ENCODE data around the gene TMEM131.

Gene TMEM131

GRCh38 chr2:97752342-97753334 lies 243.1 kb downstream of the TMEM131 start:
- no peak overlapping the region for H3K27ac ChIP-seq
- TF ChIP-seq ZFX (IDR thresholded peaks at IDR 0.05) = no peak
- no peak for TF ChIP-seq CTCF (conservative IDR thresholded peaks at IDR 0.05)

GRCh38 chr2:97751752-97752151 lies 244.0 kb downstream of the TMEM131 start:
- H3K27ac ChIP-seq = no peak overlapping the region
- no peak for TF ChIP-seq CTCF (conservative IDR thresholded peaks at IDR 0.05)
- TF ChIP-seq ZFX (IDR thresholded peaks at IDR 0.05) = no peak

- TF ChIP-seq CTCF (conservative IDR thresholded peaks at IDR 0.05) (no peak), ZFX (IDR thresholded peaks at IDR 0.05) (no peak)
- no peak overlapping the region for H3K27ac ChIP-seq
These were observed 245.7 kb downstream of the TMEM131 start for GRCh38 chr2:97750017-97750416.

- no peak for TF ChIP-seq CTCF (conservative IDR thresholded peaks at IDR 0.05)
- TF ChIP-seq ZFX (IDR thresholded peaks at IDR 0.05) = no peak
- no peak overlapping the region for H3K27ac ChIP-seq
These were observed 246.2 kb downstream of the TMEM131 start for GRCh38 chr2:97749581-97749980.

GRCh38 chr2:97747716-97748115 lies 248.0 kb downstream of the TMEM131 start:
- TF ChIP-seq CTCF (conservative IDR thresholded peaks at IDR 0.05) (no peak), ZFX (IDR thresholded peaks at IDR 0.05) (no peak)
- no peak overlapping the region for H3K27ac ChIP-seq

GRCh38 chr2:97747285-97747684 lies 248.5 kb downstream of the TMEM131 start:
- H3K27ac ChIP-seq = no peak overlapping the region
- TF ChIP-seq CTCF (conservative IDR thresholded peaks at IDR 0.05) (no peak), ZFX (IDR thresholded peaks at IDR 0.05) (no peak)

- no peak for TF ChIP-seq ZFX (IDR thresholded peaks at IDR 0.05)
- no peak for TF ChIP-seq CTCF (conservative IDR thresholded peaks at IDR 0.05)
- H3K27ac ChIP-seq = no peak overlapping the region
These were observed 250.1 kb downstream of the TMEM131 start for GRCh38 chr2:97745474-97746174.
